GM23338 (cell line): ENCODE data around the gene IDUA. TPM values are rescaled to one million over a fixed set of nuclear protein-coding genes. Genes with fewer than 3 reads are reported as not detected.

Experiments
- EZH2phosphoT487 ChIP-seq: fragments of 200-600 bp; sonication (generic); IDR thresholded peaks from one replicate; pipeline ENCODE4 v1.8.1; 2018; ENCODE audit warnings: antibody characterized with exemption; ENCODE audit not compliant: unreplicated experiment
- JUNB ChIP-seq: IDR thresholded peaks from one replicate; pipeline ENCODE4 v1.6.1; 2016; ENCODE audit warnings: antibody characterized with exemption; ENCODE audit not compliant: unreplicated experiment
- NANOG ChIP-seq: IDR thresholded peaks from 2 replicates; pipeline ENCODE4 v1.6.1; 2016; ENCODE audit warnings: antibody characterized with exemption, borderline replicate concordance
- POLR2AphosphoS5 ChIP-seq: IDR thresholded peaks from 2 replicates; pipeline ENCODE4 v1.6.1; 2016; ENCODE audit warnings: antibody characterized with exemption, low read depth
- STAT1 ChIP-seq: IDR thresholded peaks from one replicate; pipeline ENCODE4 v1.6.1; 2016; ENCODE audit warnings: antibody characterized with exemption; ENCODE audit not compliant: unreplicated experiment
- polyA plus RNA-seq: library from polyadenylated mRNA; unstranded; fragments of >200 nt; fragmentation: Nextera tagmentation; extraction: Ambion mirVana; gene quantifications from 2 replicates; pipeline ENCODE4 v1.2.1, GENCODE V29; 2016
- total RNA-seq: library from RNA; depleted of rRNA; stranded (reverse); fragments of >200 nt; shearing (Covaris generic); gene quantifications from 2 replicates; pipeline ENCODE4 v1.2.3, GENCODE V29; 2014
- TF ChIP-seq, protein P1 (sequence below): fragments of 250-450 bp; sonication (Bioruptor Pico); IDR thresholded peaks from 2 replicates; pipeline ENCODE4 v1.5.0; 2020; ENCODE audit warnings: mild to moderate bottlenecking, moderate library complexity
- TF ChIP-seq, protein P2 (sequence below): IDR thresholded peaks from one replicate; pipeline ENCODE4 v1.6.1; 2018; ENCODE audit warnings: antibody characterized with exemption; ENCODE audit not compliant: unreplicated experiment
- TF ChIP-seq, protein P3 (sequence below), 2 experiments: fragments of 200-600 bp in 1 of 2; sonication (generic) in 1 of 2; conservative IDR thresholded peaks; 2 replicates each; pipeline versions ENCODE4 v1.5.1 to v1.6.1; 2016 to 2017; ENCODE audit warnings: antibody characterized with exemption in 2 of 2, low read depth in 2 of 2, mild to moderate bottlenecking in 2 of 2, moderate library complexity in 1 of 2

The IDUA gene
- total and polyA plus RNA-seq, 2 experiments from 2014 or later: 1.3 to 6.1 TPM

DNA sequence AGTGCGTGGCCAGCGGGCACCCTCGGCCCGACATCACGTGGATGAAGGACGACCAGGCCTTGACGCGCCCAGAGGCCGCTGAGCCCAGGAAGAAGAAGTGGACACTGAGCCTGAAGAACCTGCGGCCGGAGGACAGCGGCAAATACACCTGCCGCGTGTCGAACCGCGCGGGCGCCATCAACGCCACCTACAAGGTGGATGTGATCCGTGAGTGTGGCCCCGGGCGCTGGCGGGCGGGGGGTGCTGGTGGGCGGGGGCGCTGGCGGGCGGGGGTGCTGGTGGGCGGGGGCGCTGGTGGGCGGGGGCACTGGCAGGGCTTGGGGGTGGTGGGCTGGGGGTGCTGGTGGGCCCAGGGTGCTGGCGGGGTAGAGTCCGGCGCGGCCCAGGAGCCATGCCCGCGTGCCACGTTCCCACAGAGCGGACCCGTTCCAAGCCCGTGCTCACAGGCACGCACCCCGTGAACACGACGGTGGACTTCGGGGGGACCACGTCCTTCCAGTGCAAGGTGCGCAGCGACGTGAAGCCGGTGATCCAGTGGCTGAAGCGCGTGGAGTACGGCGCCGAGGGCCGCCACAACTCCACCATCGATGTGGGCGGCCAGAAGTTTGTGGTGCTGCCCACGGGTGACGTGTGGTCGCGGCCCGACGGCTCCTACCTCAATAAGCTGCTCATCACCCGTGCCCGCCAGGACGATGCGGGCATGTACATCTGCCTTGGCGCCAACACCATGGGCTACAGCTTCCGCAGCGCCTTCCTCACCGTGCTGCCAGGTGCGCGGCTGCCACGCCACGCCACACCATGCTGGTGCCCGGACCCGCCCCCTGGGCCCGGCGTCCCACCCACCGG lies 37.3 kb downstream of the IDUA start (continued):
- TF ChIP-seq, protein P1, sequence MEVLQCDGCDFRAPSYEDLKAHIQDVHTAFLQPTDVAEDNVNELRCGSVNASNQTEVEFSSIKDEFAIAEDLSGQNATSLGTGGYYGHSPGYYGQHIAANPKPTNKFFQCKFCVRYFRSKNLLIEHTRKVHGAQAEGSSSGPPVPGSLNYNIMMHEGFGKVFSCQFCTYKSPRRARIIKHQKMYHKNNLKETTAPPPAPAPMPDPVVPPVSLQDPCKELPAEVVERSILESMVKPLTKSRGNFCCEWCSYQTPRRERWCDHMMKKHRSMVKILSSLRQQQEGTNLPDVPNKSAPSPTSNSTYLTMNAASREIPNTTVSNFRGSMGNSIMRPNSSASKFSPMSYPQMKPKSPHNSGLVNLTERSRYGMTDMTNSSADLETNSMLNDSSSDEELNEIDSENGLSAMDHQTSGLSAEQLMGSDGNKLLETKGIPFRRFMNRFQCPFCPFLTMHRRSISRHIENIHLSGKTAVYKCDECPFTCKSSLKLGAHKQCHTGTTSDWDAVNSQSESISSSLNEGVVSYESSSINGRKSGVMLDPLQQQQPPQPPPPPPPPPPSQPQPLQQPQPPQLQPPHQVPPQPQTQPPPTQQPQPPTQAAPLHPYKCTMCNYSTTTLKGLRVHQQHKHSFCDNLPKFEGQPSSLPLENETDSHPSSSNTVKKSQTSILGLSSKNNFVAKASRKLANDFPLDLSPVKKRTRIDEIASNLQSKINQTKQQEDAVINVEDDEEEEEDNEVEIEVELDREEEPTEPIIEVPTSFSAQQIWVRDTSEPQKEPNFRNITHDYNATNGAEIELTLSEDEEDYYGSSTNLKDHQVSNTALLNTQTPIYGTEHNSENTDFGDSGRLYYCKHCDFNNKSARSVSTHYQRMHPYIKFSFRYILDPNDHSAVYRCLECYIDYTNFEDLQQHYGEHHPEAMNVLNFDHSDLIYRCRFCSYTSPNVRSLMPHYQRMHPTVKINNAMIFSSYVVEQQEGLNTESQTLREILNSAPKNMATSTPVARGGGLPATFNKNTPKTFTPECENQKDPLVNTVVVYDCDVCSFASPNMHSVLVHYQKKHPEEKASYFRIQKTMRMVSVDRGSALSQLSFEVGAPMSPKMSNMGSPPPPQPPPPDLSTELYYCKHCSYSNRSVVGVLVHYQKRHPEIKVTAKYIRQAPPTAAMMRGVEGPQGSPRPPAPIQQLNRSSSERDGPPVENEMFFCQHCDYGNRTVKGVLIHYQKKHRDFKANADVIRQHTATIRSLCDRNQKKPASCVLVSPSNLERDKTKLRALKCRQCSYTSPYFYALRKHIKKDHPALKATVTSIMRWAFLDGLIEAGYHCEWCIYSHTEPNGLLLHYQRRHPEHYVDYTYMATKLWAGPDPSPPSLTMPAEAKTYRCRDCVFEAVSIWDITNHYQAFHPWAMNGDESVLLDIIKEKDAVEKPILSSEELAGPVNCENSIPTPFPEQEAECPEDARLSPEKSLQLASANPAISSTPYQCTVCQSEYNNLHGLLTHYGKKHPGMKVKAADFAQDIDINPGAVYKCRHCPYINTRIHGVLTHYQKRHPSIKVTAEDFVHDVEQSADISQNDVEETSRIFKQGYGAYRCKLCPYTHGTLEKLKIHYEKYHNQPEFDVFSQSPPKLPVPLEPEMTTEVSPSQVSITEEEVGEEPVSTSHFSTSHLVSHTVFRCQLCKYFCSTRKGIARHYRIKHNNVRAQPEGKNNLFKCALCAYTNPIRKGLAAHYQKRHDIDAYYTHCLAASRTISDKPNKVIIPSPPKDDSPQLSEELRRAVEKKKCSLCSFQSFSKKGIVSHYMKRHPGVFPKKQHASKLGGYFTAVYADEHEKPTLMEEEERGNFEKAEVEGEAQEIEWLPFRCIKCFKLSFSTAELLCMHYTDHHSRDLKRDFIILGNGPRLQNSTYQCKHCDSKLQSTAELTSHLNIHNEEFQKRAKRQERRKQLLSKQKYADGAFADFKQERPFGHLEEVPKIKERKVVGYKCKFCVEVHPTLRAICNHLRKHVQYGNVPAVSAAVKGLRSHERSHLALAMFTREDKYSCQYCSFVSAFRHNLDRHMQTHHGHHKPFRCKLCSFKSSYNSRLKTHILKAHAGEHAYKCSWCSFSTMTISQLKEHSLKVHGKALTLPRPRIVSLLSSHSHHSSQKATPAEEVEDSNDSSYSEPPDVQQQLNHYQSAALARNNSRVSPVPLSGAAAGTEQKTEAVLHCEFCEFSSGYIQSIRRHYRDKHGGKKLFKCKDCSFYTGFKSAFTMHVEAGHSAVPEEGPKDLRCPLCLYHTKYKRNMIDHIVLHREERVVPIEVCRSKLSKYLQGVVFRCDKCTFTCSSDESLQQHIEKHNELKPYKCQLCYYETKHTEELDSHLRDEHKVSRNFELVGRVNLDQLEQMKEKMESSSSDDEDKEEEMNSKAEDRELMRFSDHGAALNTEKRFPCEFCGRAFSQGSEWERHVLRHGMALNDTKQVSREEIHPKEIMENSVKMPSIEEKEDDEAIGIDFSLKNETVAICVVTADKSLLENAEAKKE (CRISPR knock-in tag): no peak
- TF ChIP-seq, protein P2, sequence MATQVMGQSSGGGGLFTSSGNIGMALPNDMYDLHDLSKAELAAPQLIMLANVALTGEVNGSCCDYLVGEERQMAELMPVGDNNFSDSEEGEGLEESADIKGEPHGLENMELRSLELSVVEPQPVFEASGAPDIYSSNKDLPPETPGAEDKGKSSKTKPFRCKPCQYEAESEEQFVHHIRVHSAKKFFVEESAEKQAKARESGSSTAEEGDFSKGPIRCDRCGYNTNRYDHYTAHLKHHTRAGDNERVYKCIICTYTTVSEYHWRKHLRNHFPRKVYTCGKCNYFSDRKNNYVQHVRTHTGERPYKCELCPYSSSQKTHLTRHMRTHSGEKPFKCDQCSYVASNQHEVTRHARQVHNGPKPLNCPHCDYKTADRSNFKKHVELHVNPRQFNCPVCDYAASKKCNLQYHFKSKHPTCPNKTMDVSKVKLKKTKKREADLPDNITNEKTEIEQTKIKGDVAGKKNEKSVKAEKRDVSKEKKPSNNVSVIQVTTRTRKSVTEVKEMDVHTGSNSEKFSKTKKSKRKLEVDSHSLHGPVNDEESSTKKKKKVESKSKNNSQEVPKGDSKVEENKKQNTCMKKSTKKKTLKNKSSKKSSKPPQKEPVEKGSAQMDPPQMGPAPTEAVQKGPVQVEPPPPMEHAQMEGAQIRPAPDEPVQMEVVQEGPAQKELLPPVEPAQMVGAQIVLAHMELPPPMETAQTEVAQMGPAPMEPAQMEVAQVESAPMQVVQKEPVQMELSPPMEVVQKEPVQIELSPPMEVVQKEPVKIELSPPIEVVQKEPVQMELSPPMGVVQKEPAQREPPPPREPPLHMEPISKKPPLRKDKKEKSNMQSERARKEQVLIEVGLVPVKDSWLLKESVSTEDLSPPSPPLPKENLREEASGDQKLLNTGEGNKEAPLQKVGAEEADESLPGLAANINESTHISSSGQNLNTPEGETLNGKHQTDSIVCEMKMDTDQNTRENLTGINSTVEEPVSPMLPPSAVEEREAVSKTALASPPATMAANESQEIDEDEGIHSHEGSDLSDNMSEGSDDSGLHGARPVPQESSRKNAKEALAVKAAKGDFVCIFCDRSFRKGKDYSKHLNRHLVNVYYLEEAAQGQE: no peak
- TF ChIP-seq EZH2phosphoT487 (no peak), STAT1 (no peak), JUNB (no peak), POLR2AphosphoS5 (no peak), NANOG (no peak)
- TF ChIP-seq, protein P3, sequence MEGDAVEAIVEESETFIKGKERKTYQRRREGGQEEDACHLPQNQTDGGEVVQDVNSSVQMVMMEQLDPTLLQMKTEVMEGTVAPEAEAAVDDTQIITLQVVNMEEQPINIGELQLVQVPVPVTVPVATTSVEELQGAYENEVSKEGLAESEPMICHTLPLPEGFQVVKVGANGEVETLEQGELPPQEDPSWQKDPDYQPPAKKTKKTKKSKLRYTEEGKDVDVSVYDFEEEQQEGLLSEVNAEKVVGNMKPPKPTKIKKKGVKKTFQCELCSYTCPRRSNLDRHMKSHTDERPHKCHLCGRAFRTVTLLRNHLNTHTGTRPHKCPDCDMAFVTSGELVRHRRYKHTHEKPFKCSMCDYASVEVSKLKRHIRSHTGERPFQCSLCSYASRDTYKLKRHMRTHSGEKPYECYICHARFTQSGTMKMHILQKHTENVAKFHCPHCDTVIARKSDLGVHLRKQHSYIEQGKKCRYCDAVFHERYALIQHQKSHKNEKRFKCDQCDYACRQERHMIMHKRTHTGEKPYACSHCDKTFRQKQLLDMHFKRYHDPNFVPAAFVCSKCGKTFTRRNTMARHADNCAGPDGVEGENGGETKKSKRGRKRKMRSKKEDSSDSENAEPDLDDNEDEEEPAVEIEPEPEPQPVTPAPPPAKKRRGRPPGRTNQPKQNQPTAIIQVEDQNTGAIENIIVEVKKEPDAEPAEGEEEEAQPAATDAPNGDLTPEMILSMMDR (conservative IDR thresholded peaks at IDR 0.05; ENCODE audit: low read depth in 2 of 2): no peak
